WTC11 (cell line): Measurements from ENCODE around the gene ABCA13. TPM values are rescaled to one million over a fixed set of nuclear protein-coding genes. Genes with fewer than 3 reads are reported as not detected.

Experiments
- ATAC-seq: fragments of 200-7000 bp; cut with Tn5 transposase; 2 replicates; pipeline ENCODE4 v1.10.0; 2021; ENCODE audit warnings: mild to moderate bottlenecking, moderate library complexity
- CTCF ChIA-PET: fragments of 300-600 bp; sonication (Branson Sonifier 250); formaldehyde crosslinking; loops from one replicate; lab custom pipeline; 2021; ENCODE audit warnings: antibody characterized with exemption; lab: Charles Lee
- POLR2A ChIA-PET: fragments of 350-600 bp; sonication (Branson Sonifier 250); formaldehyde crosslinking; loops from one replicate; lab custom pipeline; 2021; ENCODE audit warnings: antibody characterized with exemption; lab: Charles Lee
- DNase-seq: peaks from one replicate; pipeline ENCODE4 v3.0.0; 2021; ENCODE audit warnings: low spot score
- H3K27ac Mint-ChIP-seq: 2 replicates; pipeline ENCODE4 v1.8.0; 2021; ENCODE audit warnings: mixed read lengths
- H3K27me3 Mint-ChIP-seq: 2 replicates; pipeline ENCODE4 v1.8.0; 2021; ENCODE audit warnings: low read depth, mild to moderate bottlenecking, moderate library complexity, mixed read lengths
- H3K36me3 Mint-ChIP-seq: 2 replicates; pipeline ENCODE4 v1.8.0; 2021; ENCODE audit warnings: mixed read lengths
- H3K4me1 Mint-ChIP-seq: 2 replicates; pipeline ENCODE4 v1.8.0; 2022; ENCODE audit warnings: mixed read lengths
- H3K4me3 Mint-ChIP-seq: 2 replicates; pipeline ENCODE4 v1.8.0; 2021; ENCODE audit warnings: mild to moderate bottlenecking, moderate library complexity, mixed read lengths
- H3K9me3 Mint-ChIP-seq: 2 replicates; pipeline ENCODE4 v1.8.0; 2021; ENCODE audit warnings: mixed read lengths
- ATF3 ChIP-seq: sonication (generic); formaldehyde crosslinking; conservative IDR thresholded peaks from 2 replicates; pipeline ENCODE4 v1.8.1; 2022; ENCODE audit warnings: mild to moderate bottlenecking, missing genetic modification reagents
- E2F4 ChIP-seq: sonication (generic); formaldehyde crosslinking; IDR thresholded peaks from 2 replicates; pipeline ENCODE4 v1.8.1; 2022; ENCODE audit warnings: low read depth, mild to moderate bottlenecking, moderate library complexity, missing genetic modification reagents, borderline replicate concordance
- EMX1 ChIP-seq: fragments of 250-450 bp; sonication (Bioruptor Pico); IDR thresholded peaks from 2 replicates; pipeline ENCODE4 v1.8.0; 2021; ENCODE audit warnings: mild to moderate bottlenecking
- ERG ChIP-seq: fragments of 250-450 bp; sonication (Bioruptor Pico); IDR thresholded peaks from 2 replicates; pipeline ENCODE4 v1.8.0; 2021; ENCODE audit warnings: mild to moderate bottlenecking
- FOXJ3 ChIP-seq: sonication (generic); formaldehyde crosslinking; IDR thresholded peaks from 2 replicates; pipeline ENCODE4 v1.9.0; 2021; ENCODE audit warnings: missing genetic modification reagents, mild to moderate bottlenecking, borderline replicate concordance
- GRHL2 ChIP-seq: fragments of 250-450 bp; sonication (Bioruptor Pico); IDR thresholded peaks from 2 replicates; pipeline ENCODE4 v1.8.0; 2022; ENCODE audit warnings: mild to moderate bottlenecking, moderate library complexity; ENCODE audit not compliant: insufficient replicate concordance, severe bottlenecking
- GTF2I ChIP-seq: fragments of 250-450 bp; sonication (Bioruptor Pico); conservative IDR thresholded peaks from 2 replicates; pipeline ENCODE4 v1.4.0; 2021; ENCODE audit warnings: mild to moderate bottlenecking
- HMGA2 ChIP-seq: fragments of 250-450 bp; sonication (Bioruptor Pico); IDR thresholded peaks from 2 replicates; pipeline ENCODE4 v1.4.0; 2021; ENCODE audit warnings: mild to moderate bottlenecking, moderate library complexity
- IRF2 ChIP-seq: sonication (generic); formaldehyde crosslinking; IDR thresholded peaks from 2 replicates; pipeline ENCODE4 v1.8.0; 2022; ENCODE audit warnings: low read depth, missing genetic modification reagents, borderline replicate concordance
- JAZF1 ChIP-seq: fragments of 250-450 bp; sonication (Bioruptor Pico); IDR thresholded peaks from 2 replicates; pipeline ENCODE4 v1.9.0; 2021; ENCODE audit warnings: moderate library complexity, mild to moderate bottlenecking, inconsistent platforms
- MYBL2 ChIP-seq: sonication (generic); formaldehyde crosslinking; IDR thresholded peaks from 2 replicates; pipeline ENCODE4 v1.8.1; 2023; ENCODE audit warnings: mild to moderate bottlenecking, moderate library complexity, missing genetic modification reagents
- NR1H2 ChIP-seq: sonication (generic); formaldehyde crosslinking; IDR thresholded peaks from 2 replicates; pipeline ENCODE4 v1.9.0; 2021; ENCODE audit warnings: mild to moderate bottlenecking, moderate library complexity, missing genetic modification reagents
- SMAD4 ChIP-seq: sonication (generic); formaldehyde crosslinking; IDR thresholded peaks from 2 replicates; pipeline ENCODE4 v1.8.0; 2022; ENCODE audit warnings: mild to moderate bottlenecking, missing genetic modification reagents
- TEAD1 ChIP-seq: sonication (generic); formaldehyde crosslinking; IDR thresholded peaks from 2 replicates; pipeline ENCODE4 v1.8.0; 2022; ENCODE audit warnings: mild to moderate bottlenecking, missing genetic modification reagents
- USF1 ChIP-seq: sonication (generic); formaldehyde crosslinking; IDR thresholded peaks from 2 replicates; pipeline ENCODE4 v1.8.0; 2022; ENCODE audit warnings: mild to moderate bottlenecking, missing genetic modification reagents
- ZNF121 ChIP-seq: sonication (generic); formaldehyde crosslinking; IDR thresholded peaks from 2 replicates; pipeline ENCODE4 v1.8.0; 2023; ENCODE audit warnings: missing genetic modification reagents
- ZNF512 ChIP-seq: sonication (generic); formaldehyde crosslinking; IDR thresholded peaks from 2 replicates; pipeline ENCODE4 v1.8.1; 2022; ENCODE audit warnings: missing genetic modification reagents, borderline replicate concordance
- ZNF532 ChIP-seq: fragments of 250-450 bp; sonication (Bioruptor Pico); IDR thresholded peaks from 2 replicates; pipeline ENCODE4 v1.9.0; 2021; ENCODE audit warnings: mild to moderate bottlenecking, borderline replicate concordance
- ZNF671 ChIP-seq: fragments of 250-450 bp; sonication (Bioruptor Pico); IDR thresholded peaks from 2 replicates; pipeline ENCODE4 v1.8.0; 2021; ENCODE audit warnings: mild to moderate bottlenecking
- total RNA-seq: library from RNA; stranded (reverse); gene quantifications from 3 replicates; pipeline ENCODE4 v1.2.3, GENCODE V29; 2021

ABCA13 gene
- total RNA-seq, 1 experiment from 2014 or later: 0.04 TPM

- CTCF ChIA-PET: no interaction called here
- ATAC-seq (no peak), DNase-seq (no peak)
- no peak overlapping the region for H3K27ac Mint-ChIP-seq
- peaks cover 4% of the 10 kb centered on the region; the same call in 1 of the 2 replicates for H3K4me1 Mint-ChIP-seq
- no peak for TF ChIP-seq E2F4 (CRISPR knock-in tag)
- no peak for TF ChIP-seq ZNF532 (CRISPR knock-in tag)
- TF ChIP-seq USF1 (CRISPR knock-in tag): no peak
- TF ChIP-seq ATF3 (CRISPR knock-in tag): no peak
- TF ChIP-seq JAZF1: no peak
- no peak for TF ChIP-seq ZNF671 (CRISPR knock-in tag)
- TF ChIP-seq GTF2I (CRISPR knock-in tag): no peak
- TF ChIP-seq ZNF121 (CRISPR knock-in tag): no peak
- H3K9me3 Mint-ChIP-seq: peaks cover 6% of the 10 kb centered on the region
- no peaks in the 10 kb centered on the region for H3K27me3 Mint-ChIP-seq
- POLR2A ChIA-PET: no interaction called here
- H3K36me3 Mint-ChIP-seq: no peaks in the 10 kb centered on the region
- H3K4me3 Mint-ChIP-seq: no peak overlapping the region
These were observed 335.3 kb downstream of the ABCA13 start for GRCh38 chr7:48506569-48506968.

- no peaks in the 10 kb centered on the region for H3K36me3 Mint-ChIP-seq
- DNase-seq (no peak), ATAC-seq (no peak)
- no peak overlapping the region for H3K4me3 Mint-ChIP-seq
- H3K9me3 Mint-ChIP-seq: peaks cover 6% of the 10 kb centered on the region
- TF ChIP-seq FOXJ3 (CRISPR knock-in tag) (no peak), TEAD1 (CRISPR knock-in tag) (no peak), HMGA2 (CRISPR knock-in tag) (no peak), NR1H2 (CRISPR knock-in tag) (no peak), GRHL2 (CRISPR knock-in tag) (no peak), IRF2 (CRISPR knock-in tag) (no peak), EMX1 (CRISPR knock-in tag) (no peak), ZNF512 (CRISPR knock-in tag) (no peak), ERG (CRISPR knock-in tag) (no peak), SMAD4 (CRISPR knock-in tag) (no peak), MYBL2 (CRISPR knock-in tag) (no peak)
- ChIA-PET CTCF (no interaction called here), POLR2A (no interaction called here)
- no peaks in the 10 kb centered on the region for H3K27me3 Mint-ChIP-seq
- peaks cover 13% of the 10 kb centered on the region for H3K4me1 Mint-ChIP-seq
- H3K27ac Mint-ChIP-seq: no peak overlapping the region
These were observed 339.8 kb downstream of the ABCA13 start for GRCh38 chr7:48511080-48511479.
